Stimulated activated CD4-positive, alpha-beta T cell treated with anti-CD3 and anti-CD28 coated beads, Interleukin-1b, Interleukin-23, amount 100 ng/mL, for 1 hour (primary cell): ENCODE data around the gene TBC1D22A.

Experiments
- DNase-seq, 2 donors: peaks; one replicate each; pipeline ENCODE4 v3.0.0-alpha.2; 2020; ENCODE audit warnings: low read depth in 2 of 2

Gene TBC1D22A

GRCh38 chr22:47059076-47059475 is 296.6 kb downstream of the TBC1D22A start:
- DNase-seq, result no peak

- DNase-seq, result no peak
Observed at GRCh38 chr22:47059701-47060161, 297.3 kb downstream of the TBC1D22A start.

- DNase-seq, result no peak
Observed at GRCh38 chr22:47060718-47061117, 298.3 kb downstream of the TBC1D22A start.

- DNase-seq, result no peak
Observed at GRCh38 chr22:47061226-47061625, 298.8 kb downstream of the TBC1D22A start.

GRCh38 chr22:47062126-47062525 is 299.7 kb downstream of the TBC1D22A start:
- DNase-seq, result no peak

GRCh38 chr22:47063071-47063509 is 300.6 kb downstream of the TBC1D22A start:
- no peak for DNase-seq

GRCh38 chr22:47063606-47064005 is 301.2 kb downstream of the TBC1D22A start:
- DNase-seq, result no peak

GRCh38 chr22:47064016-47064415 is 301.6 kb downstream of the TBC1D22A start:
- no peak for DNase-seq

GRCh38 chr22:47064416-47064815 is 302.0 kb downstream of the TBC1D22A start:
- DNase-seq, result no peak

- no peak for DNase-seq
Observed at GRCh38 chr22:47065756-47066615, 303.5 kb downstream of the TBC1D22A start.

GRCh38 chr22:47066616-47066905 is 304.1 kb downstream of the TBC1D22A start:
- no peak for DNase-seq

GRCh38 chr22:47067321-47067890 is 305.0 kb downstream of the TBC1D22A start:
- DNase-seq, result no peak

GRCh38 chr22:47067911-47068625 is 305.6 kb downstream of the TBC1D22A start:
- no peak for DNase-seq

GRCh38 chr22:47068626-47068996 is 306.2 kb downstream of the TBC1D22A start:
- no peak for DNase-seq

GRCh38 chr22:47069270-47069669 is 306.8 kb downstream of the TBC1D22A start:
- no peak for DNase-seq

GRCh38 chr22:47071078-47071806 is 308.8 kb downstream of the TBC1D22A start:
- DNase-seq, result no peak

GRCh38 chr22:47071807-47072641 is 309.6 kb downstream of the TBC1D22A start:
- DNase-seq, result no peak

GRCh38 chr22:47072642-47072967 is 310.2 kb downstream of the TBC1D22A start:
- DNase-seq, result no peak

- DNase-seq, result no peak
Observed at GRCh38 chr22:47073075-47073474, 310.6 kb downstream of the TBC1D22A start.

- no peak for DNase-seq
Observed at GRCh38 chr22:47074105-47074504, 311.7 kb downstream of the TBC1D22A start.

- no peak for DNase-seq
Observed at GRCh38 chr22:47075568-47075967, 313.1 kb downstream of the TBC1D22A start.
